Sigmoid colon (tissue), 4 donors: Measurements from ENCODE around the gene STRA8.

Experiments
- EP300 ChIP-seq, 4 donors: sonication (generic); formaldehyde crosslinking; IDR thresholded peaks; one replicate each; pipeline ENCODE4 v1.6.1; 2017; ENCODE audit warnings: antibody characterized with exemption in 4 of 4
- POLR2A ChIP-seq, 2 donors: fragments of 450-650 bp; IDR thresholded peaks; one replicate each; pipeline ENCODE4 v1.6.1; 2016; ENCODE audit warnings: antibody characterized with exemption in 2 of 2, mild to moderate bottlenecking in 2 of 2, moderate library complexity in 2 of 2

- TF ChIP-seq EP300 (IDR thresholded peaks at IDR 0.05) (no peak), POLR2A (IDR thresholded peaks at IDR 0.05) (no peak)
Measured at GRCh38 chr7:135201350-135201749, 32.3 kb upstream of the STRA8 start.
